DMS 273 (cell line): ENCODE results near the gene CA7.

ENCODE experiments used
- DNase-seq: peaks from one replicate; lab custom pipeline; 2025; ENCODE audit not compliant: unreplicated experiment; lab: John Stamatoyannopoulos, UW

The CA7 gene

DNA sequence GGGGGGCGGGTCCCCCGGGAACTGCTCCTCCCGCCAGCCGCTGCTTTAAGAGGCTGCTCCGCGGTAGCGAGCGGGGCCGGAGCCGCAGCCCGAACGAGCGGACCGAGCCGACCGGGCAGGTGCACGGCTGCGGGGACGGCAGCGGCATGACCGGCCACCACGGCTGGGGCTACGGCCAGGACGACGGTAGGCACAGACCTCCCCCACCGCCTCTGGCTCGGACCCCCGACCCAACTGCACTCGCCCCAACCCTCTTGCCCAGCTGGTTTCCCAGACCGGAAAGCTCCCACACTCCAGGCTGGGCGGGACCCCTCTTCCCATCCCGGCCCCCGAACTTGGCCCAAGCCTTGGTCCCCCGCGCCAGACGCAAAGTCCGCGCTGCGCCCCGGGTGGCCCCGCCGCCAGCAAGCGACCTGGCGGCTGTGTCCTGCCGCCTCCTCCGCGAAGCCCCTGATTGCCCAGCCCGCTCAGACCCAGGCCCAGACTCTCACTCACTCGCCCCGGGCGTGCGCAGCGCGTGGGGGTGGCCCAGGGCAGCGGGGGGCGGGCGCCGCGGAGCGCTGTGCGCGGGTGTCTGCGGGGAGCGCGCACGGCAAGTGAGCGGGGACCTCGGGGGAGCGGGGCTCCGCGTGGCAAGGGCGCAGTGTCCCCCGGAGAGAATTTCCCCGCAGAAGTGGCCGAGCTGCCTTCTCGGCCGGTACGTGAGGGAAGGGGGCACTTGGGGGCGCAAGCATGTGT is at the start of gene CA7:
CA7 (plus strand) TSS at position 73 of the 738 bp plus-strand sequence; CDS start at position 147, 74 bp downstream.
- peak; percentile 48 for DNase-seq

DNA sequence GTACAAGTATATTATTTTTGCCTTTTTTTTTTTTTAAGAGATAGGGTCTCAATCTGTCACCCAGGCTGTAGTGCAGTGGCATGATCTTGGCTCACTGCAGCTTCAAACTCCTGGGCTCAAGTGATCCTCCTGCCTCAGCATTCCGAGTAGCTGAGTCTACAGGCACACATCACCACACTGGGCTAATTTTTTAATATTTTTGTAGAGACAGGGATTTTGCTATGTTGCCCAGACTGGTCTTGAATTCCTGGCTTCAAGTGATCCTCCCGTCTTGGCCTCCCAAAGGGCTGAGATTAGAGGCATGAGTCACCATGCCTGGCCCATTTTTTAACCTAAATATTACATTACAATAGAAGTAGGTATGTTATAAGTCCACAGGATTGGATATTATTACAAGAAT is 46.1 kb upstream of the CA7 start:
- DNase-seq: no peak

DNA sequence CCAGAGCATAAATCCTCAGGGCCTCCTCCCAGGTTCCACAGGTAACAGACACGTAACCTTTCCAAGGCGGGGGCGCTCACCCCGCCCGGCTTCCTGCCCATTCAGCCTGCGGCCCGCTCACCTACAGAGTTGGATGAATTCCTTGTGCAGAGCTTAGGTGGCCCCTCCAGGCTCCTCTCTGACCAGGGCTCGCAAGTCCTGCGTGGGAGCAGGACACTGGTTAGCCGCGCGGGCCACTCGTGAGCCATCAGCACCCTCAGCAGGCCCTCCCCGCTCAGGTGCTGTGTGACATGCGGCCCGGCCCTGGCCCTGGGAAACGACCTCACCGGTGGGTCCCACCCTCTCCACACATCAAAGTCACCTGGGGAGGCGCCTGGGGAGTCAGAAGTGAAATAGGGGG is 43.4 kb upstream of the CA7 start:
- no peak for DNase-seq

DNA sequence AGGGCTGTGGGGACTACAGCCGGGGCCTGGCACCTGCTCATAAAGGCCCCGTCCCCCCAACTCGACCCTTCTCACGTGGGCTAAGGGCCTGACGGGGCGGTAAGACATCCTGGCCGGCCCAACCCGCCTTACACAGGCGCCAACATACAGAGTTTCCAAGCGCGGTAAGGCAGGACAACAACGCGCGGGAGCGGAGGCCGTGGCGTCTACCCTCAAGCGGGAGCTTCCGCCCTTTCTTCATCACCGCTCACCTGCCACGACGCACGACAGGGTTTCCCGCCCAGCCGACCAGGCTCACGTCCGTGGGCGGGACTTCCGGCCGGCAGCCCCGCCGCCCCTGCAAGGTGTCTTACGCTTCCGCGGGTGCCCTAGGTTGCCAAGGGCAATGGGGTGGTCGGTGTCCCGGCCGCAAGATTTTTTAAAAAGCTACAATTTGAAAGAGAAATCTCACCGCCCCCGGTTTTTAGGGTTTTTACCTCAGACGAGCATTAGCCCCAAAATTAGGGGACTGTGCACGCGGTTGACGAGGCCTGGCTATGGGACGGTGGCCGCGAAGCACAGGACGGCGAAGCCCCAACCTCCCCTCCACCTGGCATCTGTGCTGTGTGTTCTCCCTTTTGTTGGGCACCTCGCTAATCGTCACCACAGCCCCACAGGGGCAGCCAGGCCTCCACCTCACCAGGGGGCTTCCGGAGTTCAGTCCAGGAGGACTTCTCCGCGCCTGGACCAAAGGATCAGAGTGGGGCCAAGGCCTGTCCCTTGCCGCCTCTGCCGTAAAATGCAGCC is 42.7 kb upstream of the CA7 start, which contains the start of gene TERB1:
TERB1 (minus strand) TSS at position 265 of the 786 bp plus-strand sequence. CDS start 4,786 bp downstream, outside the sequence.
- no peak for DNase-seq

DNA sequence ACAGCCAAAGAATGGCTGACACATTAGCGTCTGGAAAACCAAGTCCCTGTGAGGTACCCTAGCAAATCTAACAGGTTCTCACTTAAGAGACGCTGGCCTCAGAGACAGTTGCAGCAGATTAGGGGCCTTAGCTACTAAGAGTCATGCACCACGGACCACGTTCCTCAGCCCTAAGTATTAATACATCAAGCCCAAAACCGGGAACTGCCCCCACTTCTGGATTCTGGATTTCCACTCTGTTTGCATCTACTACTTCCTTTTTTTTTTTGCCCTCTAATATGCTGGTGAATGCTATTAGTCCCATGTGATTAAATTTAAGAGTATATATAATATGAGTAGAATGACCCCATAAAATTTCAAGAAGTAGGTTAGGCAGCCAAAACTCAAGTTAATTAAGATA is 42.1 kb upstream of the CA7 start:
- DNase-seq: no peak

GRCh38 chr16:66809765-66810164 is 34.4 kb upstream of the CA7 start:
- no peak for DNase-seq

- no peak for DNase-seq
Measured at GRCh38 chr16:66810391-66810790, 33.8 kb upstream of the CA7 start.

GRCh38 chr16:66811043-66811442 is 33.2 kb upstream of the CA7 start:
- no peak for DNase-seq

- DNase-seq: no peak
Measured at GRCh38 chr16:66814734-66815133, 29.5 kb upstream of the CA7 start.

GRCh38 chr16:66824006-66824405 is 20.2 kb upstream of the CA7 start:
- no peak for DNase-seq

DNA sequence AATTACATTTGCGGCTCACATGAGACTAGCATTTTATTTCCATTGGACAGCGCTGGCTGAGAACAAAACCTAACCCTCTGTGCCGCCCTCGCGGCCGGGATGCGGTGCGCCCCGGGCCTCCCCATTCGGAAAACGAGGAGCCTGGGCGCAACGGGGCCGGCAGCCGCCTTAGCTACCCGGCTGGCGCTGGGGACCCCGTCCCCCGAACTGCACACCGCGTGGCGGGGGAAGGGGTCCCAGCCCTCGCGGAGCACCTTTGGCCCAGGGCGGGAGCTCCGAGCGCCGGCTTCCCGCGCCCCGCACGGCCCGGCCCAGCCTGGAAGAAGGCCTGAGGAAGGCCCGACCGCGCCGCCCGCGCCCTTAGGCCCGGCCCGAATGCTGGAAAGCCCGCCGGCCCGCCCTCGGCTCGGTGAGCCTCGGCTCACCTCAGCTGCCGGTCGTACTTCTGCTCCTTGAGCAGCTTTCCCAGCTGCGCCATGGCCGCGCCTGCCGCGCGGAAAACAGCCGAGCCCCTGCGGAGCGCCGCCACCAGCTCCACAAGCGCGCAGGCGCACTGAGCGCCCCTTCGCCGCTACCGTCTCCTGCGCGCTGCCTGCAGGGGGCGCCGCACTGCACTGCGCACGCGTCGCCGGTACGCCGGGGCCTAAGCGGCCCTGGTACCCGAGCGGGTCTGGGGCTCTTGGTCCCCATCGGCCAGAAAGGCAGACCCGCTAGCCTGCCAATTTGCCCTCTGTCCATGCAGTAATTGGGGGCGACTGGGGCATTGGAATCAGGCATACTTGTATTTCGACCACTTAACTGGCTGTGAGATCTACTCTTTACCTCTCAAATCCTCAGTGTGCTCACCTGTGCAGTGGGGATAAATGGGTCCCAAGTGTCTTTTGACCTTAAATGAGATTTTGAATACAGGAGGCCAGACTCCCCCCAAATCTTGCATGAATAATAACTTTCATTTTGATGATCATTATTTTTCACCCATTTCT is 13.5 kb upstream of the CA7 start, which contains the start of gene NAE1:
NAE1 (minus strand) TSS at position 555 of the 983 bp plus-strand sequence; CDS start at position 478, 77 bp downstream.
- peak; percentile 98 for DNase-seq

GRCh38 chr16:66832190-66832589 is 12.0 kb upstream of the CA7 start:
- DNase-seq: no peak

DNA sequence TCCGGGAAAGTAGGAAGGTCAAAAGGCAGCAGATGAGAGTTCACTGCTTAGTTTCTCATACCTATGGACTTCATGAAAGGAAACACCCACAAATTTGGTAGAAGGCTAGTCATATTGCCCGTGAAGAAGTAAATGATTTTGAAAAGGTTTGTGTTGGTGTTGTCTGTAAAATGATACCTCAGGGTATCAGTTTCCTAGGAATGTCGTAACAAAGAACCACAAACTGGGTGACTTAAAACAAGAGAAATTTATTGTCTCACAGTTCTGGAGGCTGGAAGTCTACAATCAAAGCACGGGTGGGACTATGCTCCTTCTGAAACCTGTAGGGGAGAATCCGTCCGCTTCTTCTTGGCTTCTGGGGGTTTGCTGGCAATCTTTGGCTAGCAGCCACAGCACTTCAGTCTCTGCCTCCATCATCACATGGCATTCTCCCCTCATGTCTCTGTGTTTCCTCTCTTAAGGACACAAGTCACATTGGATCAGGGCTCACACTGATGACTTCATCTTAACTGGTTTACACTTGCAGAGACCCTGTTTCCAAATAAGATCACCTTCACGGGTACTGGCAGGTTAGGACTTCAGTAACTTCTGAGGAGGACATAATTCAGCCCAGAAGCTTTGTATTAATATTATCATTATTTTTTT is 11.4 kb upstream of the CA7 start:
- DNase-seq: no peak

GRCh38 chr16:66834746-66835145 is 9.5 kb upstream of the CA7 start:
- no peak for DNase-seq

DNA sequence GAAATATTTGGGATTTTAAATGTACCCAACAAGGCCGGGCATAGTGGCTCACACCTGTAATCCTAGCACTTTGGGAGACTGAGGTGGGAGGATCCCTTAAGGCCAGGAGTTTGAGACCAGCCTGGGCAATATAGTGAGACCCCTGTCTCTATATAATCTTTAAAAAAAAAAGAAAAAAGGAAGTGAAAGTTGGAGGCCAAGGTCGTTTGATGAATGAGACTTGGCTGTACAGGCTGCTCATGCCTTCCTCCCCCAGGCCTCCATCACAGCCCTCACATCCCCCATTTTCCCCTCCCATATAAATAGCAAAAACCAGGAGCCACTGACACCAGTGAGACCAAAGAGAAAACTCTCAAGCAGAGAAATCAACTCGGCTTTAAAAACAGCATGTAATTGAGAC is 3.3 kb upstream of the CA7 start:
- no peak for DNase-seq

- no peak for DNase-seq
Measured at GRCh38 chr16:66841366-66841765, 2.8 kb upstream of the CA7 start.

GRCh38 chr16:66842765-66843164 is 1.4 kb upstream of the CA7 start:
- DNase-seq: peak; percentile 66

GRCh38 chr16:66843191-66843590 is 1.0 kb upstream of the CA7 start:
- DNase-seq: no peak

- DNase-seq: no peak
Measured at GRCh38 chr16:66844009-66844341, 239 bp upstream of the CA7 start.

DNA sequence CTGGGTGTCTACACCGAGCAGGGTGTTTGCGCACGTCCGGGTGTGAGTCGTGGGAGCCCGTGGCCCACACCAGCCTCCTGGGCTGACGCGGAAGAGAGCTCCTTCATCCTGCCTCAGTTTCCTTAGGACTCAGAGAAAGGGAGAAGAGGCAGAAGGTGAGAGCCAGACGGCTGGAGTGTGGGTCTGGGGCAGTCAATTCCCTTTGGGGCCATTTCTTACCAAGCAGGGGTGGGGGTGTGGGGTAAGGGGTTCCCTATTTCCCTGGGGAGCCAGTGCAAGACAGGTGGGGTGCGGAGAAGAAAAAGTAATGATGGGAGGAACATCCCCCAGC is 831 bp downstream of the CA7 start:
- DNase-seq: no peak

DNA sequence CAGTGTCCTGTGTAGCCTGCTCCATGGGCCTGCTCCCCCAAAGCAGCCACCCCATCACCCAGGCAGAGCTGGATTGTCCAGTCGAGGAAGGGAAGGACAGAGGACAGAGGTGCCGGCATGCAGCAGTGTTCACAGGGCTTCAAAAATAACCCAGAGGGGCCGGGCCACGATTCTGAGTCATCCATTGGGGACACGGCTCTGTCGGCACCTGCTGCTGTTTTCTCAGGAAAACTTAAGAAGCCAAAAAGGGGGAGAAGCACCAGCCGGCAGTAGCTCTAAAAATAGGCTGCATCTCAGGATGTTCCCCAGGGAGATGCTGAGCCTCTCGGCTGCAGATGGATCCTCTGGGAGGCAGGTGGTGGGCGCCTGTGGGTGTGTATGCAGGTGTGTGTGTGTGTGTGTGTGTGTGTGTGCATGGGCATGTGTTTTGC is 1.6 kb downstream of the CA7 start:
- DNase-seq: peak; percentile 86
